Transverse colon (tissue), 4 donors: ENCODE measurements around the gene MBOAT1. TPM values are rescaled to one million over a fixed set of nuclear protein-coding genes. Genes with fewer than 3 reads are reported as not detected.

ENCODE experiments used
- DNase-seq: peaks from one replicate; pipeline ENCODE4 v3.0.0-alpha.2; 2019
- H3K27ac ChIP-seq, 4 donors: fragments of 200-600 bp; sonication (generic); 2 replicates each; pipeline ENCODE4 v1.5.1; 2016 to 2018; ENCODE audit warnings: inconsistent platforms in 4 of 4
- H3K27me3 ChIP-seq: fragments of 200-600 bp; sonication (generic); 2 replicates; pipeline ENCODE4 v1.5.1; 2017; ENCODE audit warnings: inconsistent platforms
- H3K36me3 ChIP-seq, 4 donors: fragments of 200-600 bp; sonication (generic); 2 replicates each; pipeline ENCODE4 v1.5.1; 2017 to 2019; ENCODE audit warnings: inconsistent platforms in 4 of 4
- H3K4me1 ChIP-seq, 4 donors: fragments of 200-600 bp; sonication (generic); 2 replicates each; pipeline ENCODE4 v1.5.1; 2017 to 2020; ENCODE audit warnings: inconsistent platforms in 4 of 4
- H3K4me3 ChIP-seq, 4 donors: fragments of 200-600 bp; sonication (generic); 1 replicate in 1 of 4; 2 replicates in 3 of 4; pipeline versions ENCODE4 v1.5.1 to v1.6.1; 2017 to 2019; ENCODE audit warnings: inconsistent platforms in 4 of 4
- H3K9me3 ChIP-seq, 2 donors: fragments of 200-600 bp; sonication (generic); 2 replicates each; pipeline ENCODE4 v1.5.1; 2017 to 2019; ENCODE audit warnings: inconsistent platforms in 2 of 2
- CTCF ChIP-seq, 5 experiments: fragments of 200-600 bp in 3 of 5; fragments of 450-650 bp in 2 of 5; sonication (generic) in 3 of 5; IDR thresholded peaks; 1 replicate in 2 of 5; 2 replicates in 3 of 5; pipeline ENCODE4 v1.5.1; 2016 to 2017; ENCODE audit warnings: antibody characterized with exemption in 5 of 5, inconsistent platforms in 3 of 5, mild to moderate bottlenecking in 2 of 5, moderate library complexity in 1 of 5
- EP300 ChIP-seq: sonication (generic); formaldehyde crosslinking; IDR thresholded peaks from one replicate; pipeline ENCODE4 v1.6.1; 2017; ENCODE audit warnings: antibody characterized with exemption, low read depth
- POLR2A ChIP-seq: fragments of 450-650 bp; IDR thresholded peaks from one replicate; pipeline ENCODE4 v1.6.1; 2016; ENCODE audit warnings: antibody characterized with exemption, mild to moderate bottlenecking, moderate library complexity
- POLR2AphosphoS5 ChIP-seq, 3 donors: sonication (generic); formaldehyde crosslinking; IDR thresholded peaks; one replicate each; pipeline ENCODE4 v1.6.1; 2016; ENCODE audit warnings: antibody characterized with exemption in 3 of 3
- WGBS, 2 donors: methylation state at CpG; one replicate each; pipeline ENCODE4 v1.1.5; 2018; ENCODE audit warnings: low coverage in 1 of 2; 5-methylcytosine and 5-hydroxymethylcytosine counted together
- in situ Hi-C, 4 donors: fragments of 200-750 bp; cut with MboI; loops; one replicate each; pipeline versions ENCODE4 v1.15.0 to v1.15.1; 2017; ENCODE audit warnings: low sequenced_read_pairs in 3 of 4, low pct_ligation_motif_present in 1 of 4, low pct_unique_long_range_greater_than_20kb in 1 of 4
- intact Hi-C: fragments of 100-400 bp; cut with DNase I; formaldehyde crosslinking; loops from one replicate; pipeline ENCODE4 v1.15.1; 2023; ENCODE audit warnings: low total_unique reads
- total RNA-seq, 4 donors: library from RNA; depleted of rRNA; stranded (reverse); fragments of >200 nt; gene quantifications; one replicate each; pipeline ENCODE4 v1.1.0, GENCODE V29; 2016

The MBOAT1 gene
- total RNA-seq, 4 donors from 2014 or later, result 10.3 to 85.3 (median 66.5) TPM

GRCh38 chr6:20198775-20199174 is 13.5 kb downstream of the MBOAT1 start:
- in situ Hi-C loops (no loop called here), intact Hi-C loops (no loop called here)
- no peaks in the 10 kb centered on the region for H3K27me3 ChIP-seq
- DNase-seq, result peak; percentile 48
- WGBS, 2 donors, result 27 to 38% methylated on average over 6 of the region's 6 CpGs
- peak overlapping the region in 1 of 4 donors; percentile 8 for H3K4me3 ChIP-seq
- peak overlapping the region; percentile 69 to 78 (median 77) for H3K27ac ChIP-seq
- H3K9me3 ChIP-seq, result no peaks in the 10 kb centered on the region
- H3K4me1 ChIP-seq, result peaks cover 29 to 62% (median 46%) of the 10 kb centered on the region in 4 donors
- TF ChIP-seq CTCF (IDR thresholded peaks at IDR 0.05) (no peak), POLR2AphosphoS5 (IDR thresholded peaks at IDR 0.05) (peak in 2 of 3 donors; percentile 48 to 66), POLR2A (no peak), EP300 (no peak)
- no peaks in the 10 kb centered on the region for H3K36me3 ChIP-seq

DNA sequence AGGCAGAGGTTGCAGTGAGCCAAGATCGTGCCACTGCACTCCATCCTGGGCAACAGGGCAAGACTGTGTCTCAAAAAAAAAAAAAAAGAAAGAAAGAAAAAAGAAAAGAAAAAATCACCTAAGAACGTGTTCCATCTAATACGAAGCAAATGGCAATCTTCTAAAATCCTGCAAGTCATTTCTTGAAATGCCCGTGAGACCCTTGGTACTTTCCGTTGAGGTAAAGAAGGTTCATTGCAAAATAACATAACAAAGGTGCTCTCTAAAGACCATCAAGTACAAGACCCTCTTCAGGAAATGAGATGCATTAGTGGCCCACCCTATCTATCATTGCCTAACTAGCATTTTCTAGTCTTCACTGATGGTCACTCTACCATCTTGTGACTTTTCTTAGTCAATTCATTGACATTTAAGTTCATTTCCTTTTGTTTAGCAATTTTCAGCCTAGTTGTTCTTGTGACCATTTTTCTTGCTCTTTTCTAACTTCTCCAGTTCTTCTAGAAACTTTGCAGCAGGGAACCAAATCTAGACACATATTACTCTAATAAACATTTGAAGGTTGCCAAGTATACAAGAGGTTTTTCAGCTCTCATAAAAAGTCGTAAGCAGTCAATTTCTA is 14.0 kb downstream of the MBOAT1 start:
- intact Hi-C loops (no loop called here), in situ Hi-C loops (no loop called here)
- H3K9me3 ChIP-seq, result no peaks in the 10 kb centered on the region
- H3K36me3 ChIP-seq, result no peaks in the 10 kb centered on the region
- TF ChIP-seq CTCF (IDR thresholded peaks at IDR 0.05) (no peak), POLR2A (no peak), EP300 (no peak), POLR2AphosphoS5 (IDR thresholded peaks at IDR 0.05) (no peak)
- no peak overlapping the region for H3K4me3 ChIP-seq
- H3K27me3 ChIP-seq, result no peaks in the 10 kb centered on the region
- WGBS, 2 donors, result 53 to 64% methylated on average over 6 of the region's 6 CpGs
- H3K27ac ChIP-seq, result peak overlapping the region; percentile 69 to 78 (median 77)
- DNase-seq, result no peak
- peaks cover 26 to 60% (median 44%) of the 10 kb centered on the region in 4 donors for H3K4me1 ChIP-seq

GRCh38 chr6:20197251-20197650 is 15.0 kb downstream of the MBOAT1 start:
- intact Hi-C loops, result no loop called here
- Histone ChIP-seq H3K4me3 (no peak overlapping the region), H3K36me3 (no peaks in the 10 kb centered on the region), H3K4me1 (peaks cover 15 to 58% (median 42%) of the 10 kb centered on the region in 4 donors), H3K27me3 (no peaks in the 10 kb centered on the region), H3K27ac (peak overlapping the region in 3 of 4 donors; percentile 69 to 78 (median 76)), H3K9me3 (no peaks in the 10 kb centered on the region)
- DNase-seq, result no peak
- TF ChIP-seq EP300, result no peak
- no peak for TF ChIP-seq POLR2AphosphoS5 (IDR thresholded peaks at IDR 0.05)
- TF ChIP-seq POLR2A, result no peak
- TF ChIP-seq CTCF (IDR thresholded peaks at IDR 0.05), result no peak
- in situ Hi-C loops, result no loop called here
- 55 to 83% methylated on average over 3 of the region's 3 CpGs for WGBS, 2 donors

DNA sequence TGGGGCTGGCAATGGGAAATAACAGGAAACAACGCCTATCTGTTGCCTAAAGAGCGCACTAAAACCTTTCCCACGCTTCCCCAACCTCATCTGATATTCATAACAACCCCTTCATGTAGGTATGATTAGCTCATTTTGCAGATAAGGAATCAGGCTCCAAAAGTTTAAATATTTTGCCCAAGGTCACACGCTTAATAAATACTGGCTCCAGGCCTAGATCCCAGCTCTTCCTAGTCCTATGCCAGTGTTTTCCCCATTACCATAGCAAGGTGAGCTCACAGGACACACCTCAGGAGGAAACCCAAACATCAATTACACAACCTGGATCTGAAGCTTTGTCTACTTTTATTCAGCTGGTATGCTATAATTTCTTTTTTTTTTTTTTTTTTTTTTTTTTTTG is 19.6 kb downstream of the MBOAT1 start:
- TF ChIP-seq POLR2A, result no peak
- TF ChIP-seq POLR2AphosphoS5 (IDR thresholded peaks at IDR 0.05), result no peak
- intact Hi-C loops (no loop called here), in situ Hi-C loops (no loop called here)
- Histone ChIP-seq H3K36me3 (no peaks in the 10 kb centered on the region), H3K27ac (peak overlapping the region; percentile 49 to 73 (median 67)), H3K4me3 (no peak overlapping the region), H3K27me3 (no peaks in the 10 kb centered on the region), H3K9me3 (no peaks in the 10 kb centered on the region), H3K4me1 (peaks cover 3 to 29% (median 15%) of the 10 kb centered on the region in 4 donors)
- DNase-seq, result no peak
- WGBS, 2 donors, result 63 to 75% methylated on average over 3 to 4 of the region's 4 CpGs
